ENCODE measurements around the gene DENND5B.
"Not testable (repeated sequence)": the region's sequence is repeated elsewhere in the genome, so short reads cannot be mapped to it uniquely, and the experiment has no call there.

Gene DENND5B

DNA sequence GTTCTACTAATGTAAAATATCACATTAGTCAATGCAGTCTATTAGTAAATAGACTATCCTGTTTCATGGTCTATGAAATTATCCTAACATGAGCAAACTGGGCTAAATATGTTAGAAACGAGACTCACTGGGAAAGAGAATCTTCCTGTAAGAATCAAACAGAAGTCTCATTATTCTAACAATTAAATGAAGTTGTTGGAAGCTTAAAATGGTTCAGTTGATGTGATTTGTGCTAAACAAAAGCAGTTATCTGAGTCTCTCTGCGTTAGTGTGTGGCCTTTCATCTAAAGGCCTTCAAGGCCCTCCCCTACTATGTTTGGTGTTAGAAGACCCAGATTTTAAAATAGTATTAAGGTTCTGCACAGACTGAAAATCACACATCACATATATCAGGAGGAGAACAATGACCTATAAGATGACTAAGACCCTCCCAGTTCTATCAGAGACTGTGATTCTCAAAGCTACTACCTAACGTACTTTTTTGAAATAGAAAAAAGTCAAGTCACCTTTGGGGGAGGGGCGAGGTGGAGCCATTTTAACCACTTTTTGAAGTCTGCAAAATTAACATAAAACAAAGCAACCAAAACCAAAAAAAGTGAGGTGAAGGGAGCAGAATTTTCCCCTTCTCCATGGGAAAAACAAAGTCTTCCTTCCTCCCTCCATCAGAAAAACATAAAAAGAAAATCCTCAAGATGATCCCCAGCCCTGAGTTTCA is 82.3 kb downstream of the DENND5B start:
- H3K36me3 Mint-ChIP-seq: no peaks in the 10 kb centered on the region
- DNase-seq (ENCODE audit: low spot score in 2 of 2): no peak
- H3K27ac Mint-ChIP-seq: no peak overlapping the region
- no peaks in the 10 kb centered on the region for H3K4me1 Mint-ChIP-seq
- peaks cover 2% of the 10 kb centered on the region for H3K9me3 Mint-ChIP-seq
- H3K4me3 Mint-ChIP-seq: no peak overlapping the region
- no peak for ATAC-seq

DNA sequence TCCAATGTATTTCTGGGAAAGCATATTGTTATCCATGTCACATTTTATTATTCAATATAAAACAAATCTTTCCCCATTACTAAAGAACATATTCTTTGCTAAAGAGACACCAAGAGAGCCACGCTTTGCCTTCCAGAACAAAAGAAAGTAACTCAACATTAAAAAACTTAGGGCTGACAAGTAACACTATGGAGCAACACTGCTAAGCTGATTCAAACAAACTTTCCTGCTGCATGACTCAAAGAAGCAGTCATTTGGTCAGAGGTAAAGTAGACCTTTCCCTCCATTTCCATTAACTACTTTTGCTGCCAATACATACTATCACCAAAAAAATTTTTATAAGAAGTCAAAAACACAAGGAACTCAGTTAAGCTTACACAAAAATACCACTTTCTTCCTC is 83.0 kb downstream of the DENND5B start:
- no peak overlapping the region for H3K4me3 Mint-ChIP-seq
- DNase-seq (ENCODE audit: low spot score in 2 of 2): no peak
- H3K27ac Mint-ChIP-seq: no peak overlapping the region
- no peaks in the 10 kb centered on the region for H3K4me1 Mint-ChIP-seq
- peaks cover 2% of the 10 kb centered on the region for H3K9me3 Mint-ChIP-seq
- no peaks in the 10 kb centered on the region for H3K36me3 Mint-ChIP-seq
- no peak for ATAC-seq

DNA sequence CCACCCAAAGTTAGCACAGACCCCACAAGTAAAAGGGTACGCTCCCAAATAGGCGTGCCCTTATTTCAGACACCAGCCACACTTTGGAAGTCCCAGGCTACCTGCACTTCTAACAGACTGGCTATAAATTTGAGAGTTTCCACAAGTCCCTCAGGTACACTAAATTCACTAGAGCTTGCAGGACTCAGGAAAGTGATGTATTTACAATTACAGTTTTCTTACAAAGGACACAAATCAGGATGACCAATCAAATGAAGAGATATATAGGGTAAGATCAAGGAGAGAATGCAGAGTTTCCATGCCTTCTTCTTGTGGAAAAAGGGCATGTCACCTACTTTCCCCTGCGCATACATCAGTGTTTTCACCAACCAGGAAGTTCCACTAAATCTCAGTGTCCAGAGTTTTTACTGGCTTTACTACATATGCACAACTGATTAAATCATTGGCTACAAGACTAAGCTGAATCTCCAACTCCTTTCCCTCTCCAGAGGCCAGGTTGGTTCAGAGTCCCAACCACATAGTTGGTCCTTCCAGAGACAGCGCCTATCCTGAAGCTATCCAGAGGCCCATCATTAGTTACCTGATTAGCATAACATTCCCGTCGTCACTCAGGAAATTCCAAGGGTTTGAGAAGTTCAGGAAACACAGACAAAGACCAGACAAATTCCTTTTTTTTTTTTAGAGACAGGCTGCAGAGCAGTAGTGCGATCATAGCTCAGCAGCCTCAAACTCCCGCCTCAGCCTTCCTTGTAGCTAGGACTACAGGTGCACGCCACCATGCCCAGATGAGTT is 84.2 kb downstream of the DENND5B start:
- DNase-seq (ENCODE audit: low spot score in 2 of 2) (no peak), ATAC-seq (no peak)
- Mint-ChIP-seq H3K27ac (no peak overlapping the region), H3K4me3 (no peak overlapping the region), H3K9me3 (peaks cover 2% of the 10 kb centered on the region), H3K36me3 (no peaks in the 10 kb centered on the region), H3K4me1 (no peaks in the 10 kb centered on the region)

DNA sequence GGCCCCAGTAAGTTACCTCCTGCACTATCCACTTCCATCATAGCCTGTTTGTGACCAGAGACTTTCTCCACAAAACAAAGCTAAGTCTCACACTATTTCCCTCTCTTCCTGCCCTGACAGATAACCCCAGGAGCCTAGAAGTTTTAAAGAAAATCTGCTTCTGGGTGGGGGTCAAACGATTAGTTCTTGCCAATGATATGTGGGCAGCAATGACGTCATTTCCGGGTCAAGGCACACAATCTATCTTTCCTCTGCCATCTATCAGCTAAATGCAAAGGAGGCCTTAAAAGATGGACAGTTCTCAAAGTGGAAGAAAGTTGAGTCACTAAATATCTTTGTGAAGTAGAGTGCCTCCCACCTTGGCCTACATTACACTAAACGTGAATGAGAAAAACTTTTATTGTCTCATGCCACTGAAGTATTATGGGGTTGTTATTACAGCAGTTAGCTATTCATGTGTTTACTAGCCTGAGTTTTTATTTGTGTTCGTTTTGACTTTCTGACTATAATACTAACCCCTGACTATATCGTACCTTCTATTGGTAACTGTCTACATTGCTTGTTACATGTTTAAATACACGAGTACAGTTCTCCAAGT is 86.2 kb downstream of the DENND5B start:
- no peak overlapping the region for H3K27ac Mint-ChIP-seq
- H3K4me1 Mint-ChIP-seq: no peaks in the 10 kb centered on the region
- H3K36me3 Mint-ChIP-seq: no peaks in the 10 kb centered on the region
- ATAC-seq (no peak), DNase-seq (ENCODE audit: low spot score in 2 of 2) (no peak)
- peaks cover 2% of the 10 kb centered on the region for H3K9me3 Mint-ChIP-seq
- H3K4me3 Mint-ChIP-seq: no peak overlapping the region

DNA sequence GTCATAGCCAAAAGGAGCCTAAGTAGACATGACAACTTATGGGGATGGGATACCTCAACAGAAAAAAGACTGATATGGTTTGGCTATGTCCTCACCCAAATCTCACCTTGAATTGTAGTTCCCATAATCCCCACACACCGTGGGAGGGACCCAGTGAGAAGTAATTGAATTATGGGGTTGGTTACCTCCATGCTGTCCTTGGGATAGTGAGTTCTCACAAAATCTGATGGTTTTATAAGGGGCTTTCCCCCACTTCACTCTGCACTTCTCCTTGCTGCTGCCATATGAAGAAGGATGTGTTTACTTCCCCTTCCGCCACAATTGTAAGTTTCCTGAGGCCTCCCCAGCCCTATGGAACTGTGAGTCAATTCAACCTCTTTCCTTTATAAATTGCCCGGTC is 89.9 kb downstream of the DENND5B start:
- H3K4me3 Mint-ChIP-seq; DNase-seq (ENCODE audit: low spot score in 2 of 2); H3K36me3 Mint-ChIP-seq; H3K9me3 Mint-ChIP-seq; ATAC-seq; H3K4me1 Mint-ChIP-seq; H3K27ac Mint-ChIP-seq: not testable (repeated sequence)

DNA sequence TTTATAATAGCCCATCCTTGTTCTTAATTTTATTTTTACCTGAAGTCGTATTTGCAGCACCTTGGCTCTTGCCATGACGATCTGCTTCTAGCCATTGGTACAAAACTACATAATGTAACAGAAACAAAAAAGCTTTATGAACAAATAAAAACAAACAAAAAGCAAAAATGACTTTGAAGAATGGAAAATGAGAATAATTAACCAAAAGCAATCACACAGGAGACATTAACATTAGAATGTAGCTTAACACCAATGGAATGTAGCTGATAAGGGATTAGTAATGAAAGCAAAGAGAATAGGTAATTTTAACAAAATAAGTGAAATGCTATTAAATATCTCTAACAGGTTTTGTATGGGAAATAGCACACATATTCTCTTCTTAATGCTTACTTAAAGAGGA is 91.4 kb downstream of the DENND5B start:
- ATAC-seq: no peak
- DNase-seq (ENCODE audit: low spot score in 2 of 2): no peak
- Mint-ChIP-seq H3K27ac (no peak overlapping the region), H3K9me3 (peaks cover under 1% of the 10 kb centered on the region), H3K36me3 (no peaks in the 10 kb centered on the region), H3K4me3 (no peak overlapping the region), H3K4me1 (no peaks in the 10 kb centered on the region)

DNA sequence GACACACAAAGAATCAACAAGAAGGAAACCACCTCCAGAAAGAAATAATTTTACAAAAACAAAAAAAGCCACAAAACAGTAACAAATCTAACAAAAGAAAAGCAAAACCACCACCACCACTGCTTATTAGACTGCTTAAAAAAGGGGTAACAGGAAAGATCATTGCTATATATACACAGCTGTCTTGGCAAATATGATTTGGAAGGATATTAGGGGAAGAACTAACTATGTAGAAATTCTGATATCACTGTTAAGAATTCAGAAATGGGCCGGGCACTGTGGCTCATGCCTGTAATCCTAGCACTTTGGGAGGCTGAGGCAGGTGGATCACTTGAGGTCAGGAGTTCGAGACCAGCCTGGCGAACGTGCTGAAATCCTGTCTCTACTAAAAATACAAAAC is 92.5 kb downstream of the DENND5B start:
- Mint-ChIP-seq H3K9me3 (no peaks in the 10 kb centered on the region), H3K4me3 (no peak overlapping the region), H3K27ac (no peak overlapping the region), H3K4me1 (no peaks in the 10 kb centered on the region), H3K36me3 (no peaks in the 10 kb centered on the region)
- ATAC-seq (no peak), DNase-seq (ENCODE audit: low spot score in 2 of 2) (no peak)

DNA sequence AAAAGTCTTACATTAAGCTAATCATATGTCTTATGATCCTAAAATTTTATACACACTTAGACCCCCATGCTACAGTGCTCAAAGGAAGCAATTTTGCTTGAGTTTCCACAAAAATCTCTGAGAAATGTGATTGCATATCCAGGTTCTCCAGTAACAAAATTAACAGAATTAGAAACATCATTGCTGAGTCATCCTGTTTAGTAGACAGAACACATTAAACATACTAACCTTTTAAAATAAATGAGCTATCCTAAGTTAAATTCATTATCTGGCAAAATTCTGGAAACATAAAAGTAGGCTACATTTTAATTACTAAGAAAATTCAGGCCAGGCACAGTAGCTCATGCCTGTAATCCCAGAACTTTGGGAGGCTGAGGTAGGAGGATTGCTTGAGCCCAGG is 94.7 kb downstream of the DENND5B start:
- H3K36me3 Mint-ChIP-seq: no peaks in the 10 kb centered on the region
- DNase-seq (ENCODE audit: low spot score in 2 of 2) (no peak), ATAC-seq (no peak)
- no peaks in the 10 kb centered on the region for H3K9me3 Mint-ChIP-seq
- H3K27ac Mint-ChIP-seq: no peak overlapping the region
- H3K4me3 Mint-ChIP-seq: no peak overlapping the region
- no peaks in the 10 kb centered on the region for H3K4me1 Mint-ChIP-seq

DNA sequence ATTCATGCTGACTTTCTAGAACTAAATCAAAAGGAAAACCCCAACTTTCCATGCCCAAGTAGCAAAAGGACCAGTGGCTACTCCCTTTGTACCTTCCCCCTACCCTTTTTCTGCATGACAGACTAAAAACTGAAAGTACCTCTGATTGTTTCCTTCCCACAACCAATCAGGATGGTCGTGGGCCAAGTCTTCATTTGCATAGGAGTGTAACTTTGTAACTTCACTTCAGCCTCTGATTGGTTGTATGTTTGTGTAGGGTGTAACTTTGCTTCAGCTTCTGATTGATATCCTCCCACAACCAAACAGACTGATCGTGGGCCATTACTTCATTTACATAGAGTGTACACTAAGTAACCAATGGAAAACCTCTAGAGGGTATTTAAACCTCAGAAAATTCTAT is 96.5 kb downstream of the DENND5B start:
- ATAC-seq (no peak), DNase-seq (ENCODE audit: low spot score in 2 of 2) (no peak)
- Mint-ChIP-seq H3K9me3 (no peaks in the 10 kb centered on the region), H3K27ac (no peak overlapping the region), H3K4me3 (no peak overlapping the region), H3K36me3 (no peaks in the 10 kb centered on the region), H3K4me1 (no peaks in the 10 kb centered on the region)

DNA sequence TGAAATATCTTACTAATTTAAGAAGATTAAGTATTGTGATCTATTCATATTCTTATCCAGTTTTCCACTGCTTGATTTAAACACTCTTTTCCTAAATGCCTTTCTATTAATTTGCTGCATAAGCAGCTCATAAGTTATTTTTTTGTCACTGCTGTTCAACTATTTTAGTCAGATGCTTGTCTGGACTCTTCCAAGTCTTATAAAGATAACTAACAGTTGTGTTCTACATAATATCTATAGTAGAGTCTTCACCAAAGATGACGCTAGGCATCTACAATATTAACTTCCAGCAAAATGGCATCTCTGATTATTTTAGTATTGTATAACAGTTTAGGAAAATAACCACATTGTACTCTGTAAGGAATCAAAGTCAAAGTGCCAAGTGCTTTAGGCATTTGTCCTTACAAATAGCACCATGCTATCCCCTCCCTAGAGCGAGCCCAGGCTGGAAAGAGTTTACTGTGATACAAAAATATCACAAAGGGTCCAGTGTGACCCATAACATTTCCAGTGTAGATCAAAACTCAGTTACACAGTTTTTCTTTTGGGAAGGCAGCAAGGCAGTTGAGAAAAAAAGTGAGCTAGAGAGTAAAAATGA is 98.2 kb downstream of the DENND5B start:
- ATAC-seq (no peak), DNase-seq (ENCODE audit: low spot score in 2 of 2) (no peak)
- no peak overlapping the region for H3K4me3 Mint-ChIP-seq
- no peak overlapping the region for H3K27ac Mint-ChIP-seq
- H3K36me3 Mint-ChIP-seq: no peaks in the 10 kb centered on the region
- no peaks in the 10 kb centered on the region for H3K4me1 Mint-ChIP-seq
- H3K9me3 Mint-ChIP-seq: no peaks in the 10 kb centered on the region

DNA sequence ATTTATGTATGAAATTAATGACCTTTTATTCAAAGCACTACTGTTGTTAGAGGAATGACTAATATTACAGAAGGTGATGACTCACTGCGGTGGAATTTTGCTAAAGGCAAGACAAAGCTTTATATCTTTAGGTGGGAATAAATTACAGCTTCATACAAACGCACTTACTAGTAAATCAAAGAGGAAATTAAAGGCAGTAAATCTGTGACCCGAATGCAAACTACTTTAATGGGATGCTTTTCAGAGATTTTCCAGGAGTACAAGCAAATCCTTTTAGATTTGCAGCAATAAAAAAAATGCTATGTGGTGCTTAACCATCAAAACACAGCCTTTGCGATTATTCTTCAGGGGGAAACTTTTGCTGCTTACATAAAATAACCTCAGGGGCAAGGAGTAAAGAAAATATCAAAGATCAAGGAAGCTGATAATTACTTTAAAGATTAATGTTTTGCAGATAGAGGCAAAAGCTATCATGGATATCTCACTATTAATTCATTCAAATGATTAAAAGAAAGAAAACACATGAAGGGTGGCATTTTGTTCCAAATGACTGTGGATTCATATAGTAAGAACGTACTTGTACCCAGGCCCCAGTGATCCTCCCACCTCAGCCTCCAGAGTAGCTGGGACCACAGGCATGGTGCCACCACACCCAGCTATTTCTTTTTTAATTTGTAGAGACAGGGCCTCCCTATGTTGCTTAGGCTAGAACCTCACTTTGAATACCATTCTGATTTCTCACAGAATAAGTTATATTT is 98.9 kb downstream of the DENND5B start:
- no peak for ATAC-seq
- Mint-ChIP-seq H3K4me3 (no peak overlapping the region), H3K27ac (no peak overlapping the region), H3K9me3 (no peaks in the 10 kb centered on the region), H3K4me1 (no peaks in the 10 kb centered on the region), H3K36me3 (no peaks in the 10 kb centered on the region)
- no peak for DNase-seq (ENCODE audit: low spot score in 2 of 2)

DNA sequence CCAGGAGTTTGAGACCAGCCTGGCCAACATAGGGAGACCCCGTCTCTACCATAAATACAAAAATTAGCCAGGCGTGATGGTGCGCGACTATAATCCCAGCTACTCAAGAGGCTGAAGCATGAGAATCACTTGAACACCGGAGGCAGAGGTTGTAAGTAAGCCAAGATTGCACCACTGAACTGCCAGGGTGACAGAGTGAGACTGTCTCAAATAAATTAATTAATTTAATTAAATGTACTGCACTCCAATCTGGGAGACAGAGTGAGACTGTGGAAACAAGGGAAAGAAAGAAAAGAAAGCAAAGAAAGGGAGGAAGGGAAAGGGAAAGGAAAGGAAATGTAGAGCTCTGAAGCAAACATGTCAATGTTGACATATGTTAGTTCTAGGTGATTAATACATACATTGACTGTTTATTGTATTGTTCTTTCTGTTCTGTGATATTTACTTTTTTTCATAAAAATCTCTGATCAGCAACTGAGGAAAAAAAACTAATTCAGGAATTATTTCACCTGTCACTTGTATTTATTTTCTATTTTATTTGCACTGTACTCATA is 99.6 kb downstream of the DENND5B start:
- no peaks in the 10 kb centered on the region for H3K4me1 Mint-ChIP-seq
- no peak overlapping the region for H3K27ac Mint-ChIP-seq
- DNase-seq (ENCODE audit: low spot score in 2 of 2) (no peak), ATAC-seq (no peak)
- H3K9me3 Mint-ChIP-seq: no peaks in the 10 kb centered on the region
- no peaks in the 10 kb centered on the region for H3K36me3 Mint-ChIP-seq
- H3K4me3 Mint-ChIP-seq: no peak overlapping the region

DNA sequence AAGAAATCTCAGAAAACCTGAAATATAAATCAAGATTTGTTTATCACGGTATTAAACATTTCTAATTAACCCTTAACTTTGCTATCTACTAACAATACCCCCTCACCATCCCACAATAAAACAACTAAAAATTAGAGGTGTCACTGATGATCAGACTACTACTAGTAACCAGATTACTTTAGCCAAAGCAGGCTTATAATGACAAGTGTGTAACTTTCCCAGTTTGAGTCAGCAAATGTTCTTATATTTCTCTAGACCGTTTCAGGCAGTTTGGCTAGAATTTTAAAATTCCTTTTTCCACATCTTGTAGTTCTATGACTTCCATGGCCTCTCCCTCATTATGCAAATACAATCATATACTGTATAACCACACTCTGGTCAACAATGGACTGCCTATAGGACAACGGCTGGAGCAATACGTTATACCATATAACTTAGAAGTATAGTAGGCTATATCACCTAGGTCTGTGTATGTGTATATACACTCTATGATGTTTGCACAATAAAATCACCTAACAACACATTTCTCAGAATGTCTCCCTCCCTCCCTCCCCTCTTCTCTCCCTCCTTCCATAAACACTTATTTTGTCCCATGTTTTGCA is 102.1 kb downstream of the DENND5B start:
- ATAC-seq (no peak), DNase-seq (ENCODE audit: low spot score in 2 of 2) (no peak)
- H3K9me3 Mint-ChIP-seq: no peaks in the 10 kb centered on the region
- no peak overlapping the region for H3K27ac Mint-ChIP-seq
- no peaks in the 10 kb centered on the region for H3K36me3 Mint-ChIP-seq
- H3K4me3 Mint-ChIP-seq: no peak overlapping the region
- H3K4me1 Mint-ChIP-seq: no peaks in the 10 kb centered on the region

DNA sequence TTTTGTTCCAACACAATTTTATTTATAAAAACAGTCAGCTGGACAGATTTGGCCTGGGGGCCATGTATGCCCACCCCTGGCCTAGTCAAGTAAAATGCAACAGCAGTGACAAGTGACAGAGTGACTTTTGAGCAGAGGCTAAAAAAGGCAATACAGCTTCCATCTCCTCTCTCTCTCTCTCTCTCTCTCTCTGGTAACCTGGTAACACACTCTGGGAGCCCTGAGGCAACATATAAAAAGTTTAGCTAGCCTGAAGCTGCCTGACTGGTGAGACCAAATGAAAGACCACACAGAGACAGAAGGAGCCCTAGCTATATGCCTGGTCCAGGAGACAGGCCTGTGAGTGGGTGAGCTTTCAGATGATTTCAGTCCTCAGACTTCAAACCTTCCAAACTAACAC is 105.4 kb downstream of the DENND5B start:
- H3K27ac Mint-ChIP-seq: no peak overlapping the region
- ATAC-seq (no peak), DNase-seq (ENCODE audit: low spot score in 2 of 2) (no peak)
- no peaks in the 10 kb centered on the region for H3K4me1 Mint-ChIP-seq
- H3K9me3 Mint-ChIP-seq: no peaks in the 10 kb centered on the region
- no peaks in the 10 kb centered on the region for H3K36me3 Mint-ChIP-seq
- H3K4me3 Mint-ChIP-seq: no peak overlapping the region

Measured in stimulated activated effector memory CD8-positive, alpha-beta T cell treated with anti-CD3 and anti-CD28 coated beads, Interleukin-12 subunit alpha, Interleukin-12 subunit beta, amount 100 ng/mL, for 72 hours (primary cell).